Fibroblast of gingiva (primary cell): Measurements from ENCODE around the gene WAPL.
"Not testable (repeated sequence)": the region's sequence is repeated elsewhere in the genome, so short reads cannot be mapped to it uniquely, and the experiment has no call there.

Experiments
- DNase-seq: peaks from one replicate; pipeline ENCODE4 v3.0.0-alpha.2; 2011; ENCODE audit warnings: low read depth

The WAPL gene

DNA sequence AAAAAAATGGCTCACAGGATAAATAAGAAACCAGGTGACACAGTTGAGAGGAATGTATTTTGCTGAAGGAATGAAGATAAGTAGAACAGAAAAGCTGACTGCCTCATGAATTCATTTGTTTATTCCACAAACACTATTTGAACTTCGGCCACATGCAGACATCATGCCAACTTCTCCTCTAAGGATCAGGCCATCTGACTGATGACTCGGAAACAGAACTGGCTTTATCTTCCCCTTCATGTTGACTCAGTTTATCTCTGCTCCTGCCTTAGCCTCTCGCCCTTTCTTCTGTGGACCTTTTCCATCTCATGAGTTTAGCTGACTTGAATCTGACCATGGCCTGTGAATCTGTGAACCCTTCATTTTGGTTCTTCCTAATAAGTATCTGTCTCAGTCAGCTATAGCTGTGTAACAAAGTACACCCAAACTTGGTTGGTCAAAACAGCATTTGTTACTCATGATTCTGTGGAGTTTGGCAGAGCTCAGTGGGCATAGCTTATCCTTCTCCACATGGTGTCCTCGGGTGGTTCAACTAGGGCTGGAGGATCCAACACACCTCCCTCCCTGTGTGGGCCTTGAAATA, 111.0 kb downstream of the WAPL start:
- DNase-seq = no peak

DNA sequence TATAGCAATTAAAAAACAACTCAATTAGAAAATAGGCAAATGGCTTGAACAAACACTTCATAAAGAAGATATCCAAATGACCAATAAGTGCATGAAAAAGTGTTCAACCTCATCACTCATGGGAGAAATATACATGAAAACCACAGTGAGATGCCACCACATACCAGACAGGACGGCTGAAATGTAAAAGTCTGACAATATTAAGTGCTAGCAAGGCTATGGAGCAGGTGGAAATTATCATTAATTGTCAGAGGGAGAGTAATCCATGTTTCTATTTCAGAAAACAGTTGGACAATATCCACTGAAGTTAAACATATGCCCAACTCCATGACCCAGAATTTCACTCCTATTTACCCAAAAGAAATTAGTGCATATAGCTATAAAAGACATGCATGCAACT, 112.4 kb downstream of the WAPL start:
- no peak for DNase-seq

DNA sequence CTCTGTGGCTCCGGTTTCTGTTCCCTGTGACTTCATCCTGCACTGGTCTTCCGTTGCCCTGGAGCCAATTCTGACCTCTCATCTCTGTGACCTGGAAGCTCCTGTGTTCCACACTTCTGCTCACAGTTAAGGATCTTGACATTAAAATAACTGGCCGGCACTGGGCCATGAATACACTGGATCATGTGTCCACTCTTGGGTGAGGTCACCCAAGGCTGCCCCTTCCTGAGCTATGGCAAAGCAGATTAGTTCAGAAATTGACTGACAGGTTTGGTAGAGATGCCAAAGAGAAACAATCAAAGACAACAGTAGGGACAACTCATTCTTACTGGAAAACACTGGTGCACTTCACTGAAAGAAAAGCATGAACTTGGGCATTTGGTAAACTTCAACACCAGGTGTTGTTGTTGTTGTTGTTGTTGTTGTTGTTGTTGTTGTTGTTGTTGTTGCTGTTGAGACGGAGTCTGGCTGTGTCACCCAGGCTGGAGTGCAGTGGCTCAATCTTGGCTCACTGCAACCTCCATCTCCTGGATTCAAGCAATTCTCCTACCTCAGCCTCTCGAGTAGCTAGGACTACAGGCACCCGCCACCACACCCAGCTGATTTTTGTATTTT, 118.3 kb downstream of the WAPL start:
- no peak for DNase-seq

DNA sequence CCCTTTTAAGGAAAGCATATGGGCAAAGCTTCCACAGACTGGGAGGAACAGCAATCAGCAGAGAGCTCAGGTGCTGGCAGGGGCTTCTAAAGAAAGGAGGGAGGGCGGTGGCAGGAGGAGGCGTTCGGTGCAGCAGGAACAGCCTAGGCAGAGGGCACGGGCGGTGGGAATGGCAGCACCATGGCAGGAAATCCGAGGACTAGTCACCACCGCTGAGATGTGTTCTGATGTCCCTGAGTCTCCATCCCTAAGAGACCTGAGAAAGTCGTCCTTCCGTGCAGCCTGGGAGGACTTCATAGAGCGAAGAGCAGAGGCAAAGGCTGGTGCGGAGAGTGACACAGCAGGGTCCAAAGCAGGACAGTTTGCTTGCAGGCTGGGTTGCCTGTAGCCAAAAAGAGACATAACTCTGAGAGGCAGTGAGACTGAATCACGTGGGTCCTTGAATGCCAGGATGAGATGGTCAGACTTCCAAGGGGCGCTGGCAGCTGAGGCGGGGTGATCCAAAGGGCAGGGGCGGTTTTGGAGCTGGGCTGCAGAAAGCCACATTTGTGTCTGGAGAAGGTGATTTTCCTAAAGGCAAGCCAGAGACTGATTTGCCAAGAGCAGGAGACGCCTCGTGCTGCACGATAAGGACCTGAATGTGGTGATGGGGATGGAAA, 119.2 kb downstream of the WAPL start:
- no peak for DNase-seq

DNA sequence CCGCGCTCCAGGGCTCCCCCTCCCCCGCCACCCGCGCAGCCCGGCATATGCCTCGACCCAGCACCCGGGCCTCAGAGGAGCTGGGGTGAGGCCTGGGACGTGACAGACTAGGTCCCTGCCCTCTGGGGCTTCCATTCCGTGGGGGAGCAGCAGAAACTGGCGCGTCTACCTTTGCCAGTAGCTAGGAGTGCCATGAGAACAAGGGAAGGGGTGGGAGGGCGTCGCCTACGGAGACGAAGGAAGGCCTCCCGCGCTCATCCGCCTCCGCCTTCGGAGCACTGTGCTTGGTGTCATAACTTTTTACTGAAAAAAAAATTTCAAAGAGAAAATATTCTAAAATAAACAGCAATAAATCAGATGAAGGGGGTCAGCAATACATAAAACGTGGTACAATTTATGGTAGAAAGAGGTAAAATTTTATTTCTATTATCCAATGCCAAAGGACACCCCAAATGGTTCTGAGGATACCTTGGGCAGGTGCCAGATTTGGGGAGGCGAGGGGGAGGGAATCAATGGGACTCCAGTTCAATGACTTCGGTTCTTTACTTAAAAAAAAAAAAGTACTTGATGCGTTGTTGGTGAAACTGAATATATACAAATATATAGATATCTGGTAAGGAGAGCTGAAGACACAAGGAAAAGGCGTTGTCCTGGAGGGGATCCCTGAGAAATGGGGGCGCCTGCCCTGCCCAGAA, 119.9 kb downstream of the WAPL start:
- no peak for DNase-seq

DNA sequence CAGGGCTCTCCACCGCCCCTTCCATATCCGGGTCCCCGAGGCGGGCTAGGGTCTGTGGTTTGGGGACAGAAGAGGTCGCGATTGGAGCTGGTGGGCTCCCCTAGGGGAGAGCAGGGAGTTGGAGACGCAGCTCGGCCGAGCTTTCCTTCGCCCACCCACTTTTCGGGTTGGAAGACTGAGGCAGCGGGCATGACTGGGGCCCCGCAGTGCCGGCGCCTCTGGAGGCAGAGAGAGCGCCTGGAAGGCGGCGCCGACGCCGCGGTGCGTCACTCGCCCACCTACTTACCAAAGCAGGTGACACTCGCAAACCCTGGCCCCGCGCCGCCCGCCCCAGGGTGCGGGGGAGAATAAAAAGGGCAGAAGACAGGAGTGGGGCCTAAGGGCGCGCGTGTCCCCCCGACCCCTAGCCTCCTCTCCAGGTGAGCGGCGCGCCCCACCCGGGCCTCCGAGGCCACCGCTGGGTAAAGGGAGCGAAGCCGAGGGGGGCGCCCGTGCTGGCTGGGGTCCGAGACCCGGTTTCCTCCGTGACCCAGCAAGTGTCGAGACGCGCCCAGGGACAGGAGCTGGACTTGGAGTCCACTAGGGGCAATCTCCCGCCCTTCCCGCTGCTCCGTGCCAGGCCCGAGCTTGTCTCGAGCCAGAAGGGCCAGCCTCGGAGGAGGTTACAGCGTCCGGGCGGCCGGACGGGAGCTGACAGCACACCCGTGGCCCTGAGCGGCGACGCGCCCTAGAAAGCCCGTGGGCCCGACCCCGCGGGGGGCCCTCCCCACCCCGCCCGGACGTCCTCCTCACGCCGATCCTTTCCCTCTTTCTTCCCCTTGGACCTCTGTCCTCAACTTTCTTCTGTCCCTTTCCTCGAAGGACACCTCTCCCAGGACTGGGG, 120.6 kb downstream of the WAPL start:
- DNase-seq = peak; percentile 17

DNA sequence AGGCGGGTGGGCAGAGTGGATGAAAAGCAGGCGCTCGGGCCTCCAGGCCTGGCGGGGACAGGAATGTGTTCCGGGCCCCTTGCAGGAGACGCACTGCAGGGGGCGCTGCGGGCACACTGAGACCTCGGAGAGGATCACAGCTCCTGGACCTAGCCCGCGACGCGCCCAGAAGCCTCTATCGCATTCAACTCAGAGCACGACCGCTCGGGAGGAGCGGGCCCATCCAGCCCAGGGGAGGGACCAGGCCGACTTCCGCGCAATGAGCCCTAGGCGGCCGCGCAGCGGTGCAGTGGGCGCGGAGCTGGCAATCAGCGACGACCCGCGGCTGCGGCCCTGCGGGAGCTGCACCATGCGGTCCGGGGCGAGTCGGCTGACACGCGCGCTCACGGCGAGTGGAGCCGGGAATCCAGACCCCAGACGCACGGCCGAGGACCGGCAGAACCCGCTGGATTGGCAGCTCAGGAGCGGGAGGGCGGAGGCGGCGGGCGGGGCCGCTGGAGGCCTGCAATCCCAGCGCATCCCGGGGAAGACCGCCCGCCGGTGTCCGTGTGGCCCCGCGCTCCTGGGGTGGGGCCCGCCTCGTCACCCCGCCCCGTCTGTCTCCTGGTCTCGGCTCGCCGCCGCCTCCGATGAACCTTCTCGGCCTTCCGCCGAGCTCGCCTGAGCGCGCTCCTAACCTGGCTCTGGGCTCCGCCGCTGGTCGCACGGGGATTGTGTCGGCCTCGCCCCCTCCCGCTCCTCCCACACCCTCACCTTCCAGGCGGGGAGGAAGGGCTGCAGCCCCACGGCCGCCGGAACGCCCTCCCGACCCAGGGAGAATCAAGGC, 121.5 kb downstream of the WAPL start:
- peak; percentile 89 for DNase-seq

DNA sequence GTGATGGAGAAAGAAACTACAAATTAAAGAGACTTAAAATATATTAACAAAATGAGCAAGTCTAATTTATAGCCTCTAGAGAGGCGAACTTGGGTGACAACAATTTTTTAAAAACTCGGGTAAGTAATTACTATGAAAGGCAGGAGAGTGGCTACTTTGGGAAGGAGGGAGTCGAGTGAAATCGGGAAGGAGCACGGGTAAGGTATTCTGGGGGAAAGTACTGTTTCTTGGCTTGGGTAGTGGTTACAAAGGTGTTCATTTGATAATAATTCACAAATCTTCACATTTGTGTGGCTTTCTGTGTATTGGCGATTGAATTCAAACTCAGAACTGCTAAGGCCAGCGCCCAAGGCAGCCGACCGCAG, 122.1 kb downstream of the WAPL start:
- no peak for DNase-seq

DNA sequence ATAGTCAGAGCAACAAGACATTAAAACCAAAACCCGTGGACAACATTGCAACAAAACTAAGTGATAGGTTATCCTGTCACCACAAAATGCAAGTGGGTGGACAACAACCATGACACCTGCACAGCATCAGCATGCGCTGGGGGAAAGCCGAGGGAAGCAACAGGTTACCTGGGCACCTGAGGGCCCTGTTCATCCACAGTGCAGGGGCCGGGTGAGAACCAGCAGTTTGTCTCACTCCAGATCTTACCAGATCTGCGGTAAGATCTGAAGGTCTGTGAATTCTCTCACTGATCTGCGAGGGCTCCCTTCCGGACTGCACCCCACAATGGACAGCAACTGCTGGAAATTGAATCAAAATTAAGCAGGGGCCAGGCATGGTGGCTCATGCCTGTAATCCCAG, 124.5 kb downstream of the WAPL start:
- DNase-seq = no peak

DNA sequence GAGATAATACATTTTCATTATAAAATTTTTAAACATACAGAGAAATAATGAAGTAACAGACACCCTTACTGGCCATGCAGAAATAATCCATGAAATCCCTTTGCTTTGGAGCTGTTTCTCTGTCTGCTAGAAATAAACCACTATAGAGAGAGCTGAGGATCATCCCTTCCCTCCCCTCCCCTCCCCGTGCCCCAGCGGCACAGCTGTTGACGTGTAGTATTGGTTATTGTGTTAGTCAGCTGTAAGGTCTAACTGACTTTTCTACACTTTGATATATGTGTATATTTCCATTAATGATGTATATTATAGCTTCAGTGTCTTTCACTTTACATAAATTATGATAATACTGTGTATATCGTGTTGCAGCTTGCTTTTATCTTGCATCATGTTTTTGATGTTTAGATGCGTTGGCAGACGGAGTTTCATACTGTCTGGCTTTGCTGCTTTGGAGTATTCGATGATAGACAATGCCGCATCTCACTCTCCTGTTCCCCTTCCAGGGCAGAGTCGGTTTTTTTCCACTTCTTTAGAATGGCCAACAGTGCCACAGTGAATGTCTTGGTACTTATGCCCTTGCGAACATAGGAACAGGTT, 127.6 kb downstream of the WAPL start:
- no peak for DNase-seq

DNA sequence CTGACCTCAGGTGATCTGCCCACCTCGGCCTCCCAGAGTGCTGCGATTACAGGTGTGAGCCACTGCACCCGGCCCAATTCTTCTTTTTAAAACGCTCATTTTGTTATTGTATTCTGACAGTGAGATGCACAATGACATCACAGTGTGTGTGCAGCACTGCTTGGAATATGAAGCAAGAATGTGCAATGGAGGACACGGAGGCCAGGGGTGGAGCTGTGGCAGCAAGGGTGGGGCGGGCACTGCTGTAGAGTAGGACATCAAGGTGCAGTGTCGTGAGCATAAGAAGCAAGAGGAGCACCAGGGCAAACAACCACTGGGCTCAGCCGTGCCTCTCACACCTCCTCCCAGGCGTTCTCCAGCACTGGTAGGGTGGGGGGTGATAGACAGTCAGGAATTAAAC, 128.2 kb downstream of the WAPL start:
- DNase-seq = no peak

DNA sequence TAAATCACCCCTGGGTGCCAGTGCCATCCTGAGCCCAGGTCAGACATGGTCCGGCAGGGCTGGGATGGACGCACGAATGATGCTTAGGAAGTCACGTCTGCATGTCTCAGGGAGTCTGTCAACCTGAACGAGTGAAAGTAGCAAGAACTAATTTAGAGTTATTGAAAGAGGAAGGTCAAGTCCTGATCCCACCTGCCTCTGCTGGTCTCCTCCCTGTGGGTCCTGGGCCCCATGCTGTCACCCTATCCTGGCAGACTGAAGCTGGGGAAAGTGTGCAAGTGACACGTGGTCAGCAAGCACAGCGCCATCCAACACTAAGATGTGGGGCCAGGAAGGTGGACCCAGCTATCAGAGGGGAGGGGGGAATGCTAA, 128.9 kb downstream of the WAPL start:
- no peak for DNase-seq

DNA sequence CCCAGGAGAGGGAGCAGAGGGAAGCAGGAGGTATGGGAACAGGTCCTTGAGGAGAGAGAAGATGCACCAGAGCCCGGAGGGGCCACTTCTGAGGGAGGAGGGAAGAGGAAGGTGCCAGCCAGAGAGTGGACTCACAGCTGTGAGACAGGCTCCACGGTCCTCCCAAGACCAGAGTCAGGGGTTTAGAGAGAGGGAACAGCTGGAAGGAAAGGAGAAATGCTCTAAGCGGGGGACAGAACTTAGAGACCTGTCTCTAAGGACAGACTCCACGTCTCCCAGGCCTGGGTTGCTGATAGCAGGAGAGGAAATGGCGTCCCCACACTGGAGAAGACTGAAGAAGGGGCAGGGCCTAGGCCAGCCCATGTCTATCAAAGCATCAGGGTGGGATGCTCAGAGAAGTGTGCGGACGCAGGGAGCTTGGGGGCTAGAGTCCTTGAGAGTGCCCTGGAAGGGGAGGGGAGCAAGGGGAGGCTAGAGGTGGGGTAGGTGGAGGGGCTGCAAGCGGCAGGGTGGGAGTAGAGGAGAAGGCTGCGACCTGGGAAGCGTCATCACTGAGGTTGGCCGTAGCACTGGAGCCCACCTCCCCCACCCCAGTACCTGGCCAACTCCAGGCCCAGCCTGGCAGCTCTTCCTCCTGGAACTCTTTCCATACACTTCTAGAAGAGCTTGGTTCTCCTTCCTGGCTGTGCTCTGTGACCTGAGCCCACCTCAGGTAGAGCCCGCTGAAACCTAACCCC, 129.4 kb downstream of the WAPL start:
- DNase-seq = no peak

DNA sequence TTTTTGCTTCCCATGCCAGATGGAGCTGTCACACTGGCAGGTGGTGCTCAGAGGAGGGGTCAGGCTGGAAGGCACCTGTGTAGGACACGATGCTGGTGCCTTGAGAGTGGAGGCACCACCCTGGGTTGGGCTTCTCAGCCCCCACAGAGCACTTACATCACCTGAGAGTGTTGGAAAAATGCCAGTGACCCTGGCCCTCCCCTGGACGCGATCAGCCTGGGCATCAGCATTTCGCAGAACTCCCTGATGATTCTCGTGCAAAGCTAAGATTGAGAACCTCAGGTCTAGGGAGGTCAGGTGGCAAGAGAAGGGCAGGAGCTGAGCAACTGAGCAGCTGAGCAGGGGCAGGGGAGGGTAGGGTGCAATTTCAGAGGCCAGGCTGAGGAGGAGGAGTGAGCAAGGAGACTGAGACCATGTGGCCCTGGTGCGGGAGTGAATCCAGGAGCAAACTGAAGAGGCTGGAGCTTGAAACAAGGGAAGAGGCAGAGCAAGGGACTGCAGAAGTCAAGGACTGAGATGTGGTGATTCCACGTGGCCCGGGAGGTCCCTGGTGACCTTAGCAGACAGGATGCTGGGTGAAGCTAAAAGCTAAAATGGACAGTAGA, 130.3 kb downstream of the WAPL start:
- DNase-seq = no peak

DNA sequence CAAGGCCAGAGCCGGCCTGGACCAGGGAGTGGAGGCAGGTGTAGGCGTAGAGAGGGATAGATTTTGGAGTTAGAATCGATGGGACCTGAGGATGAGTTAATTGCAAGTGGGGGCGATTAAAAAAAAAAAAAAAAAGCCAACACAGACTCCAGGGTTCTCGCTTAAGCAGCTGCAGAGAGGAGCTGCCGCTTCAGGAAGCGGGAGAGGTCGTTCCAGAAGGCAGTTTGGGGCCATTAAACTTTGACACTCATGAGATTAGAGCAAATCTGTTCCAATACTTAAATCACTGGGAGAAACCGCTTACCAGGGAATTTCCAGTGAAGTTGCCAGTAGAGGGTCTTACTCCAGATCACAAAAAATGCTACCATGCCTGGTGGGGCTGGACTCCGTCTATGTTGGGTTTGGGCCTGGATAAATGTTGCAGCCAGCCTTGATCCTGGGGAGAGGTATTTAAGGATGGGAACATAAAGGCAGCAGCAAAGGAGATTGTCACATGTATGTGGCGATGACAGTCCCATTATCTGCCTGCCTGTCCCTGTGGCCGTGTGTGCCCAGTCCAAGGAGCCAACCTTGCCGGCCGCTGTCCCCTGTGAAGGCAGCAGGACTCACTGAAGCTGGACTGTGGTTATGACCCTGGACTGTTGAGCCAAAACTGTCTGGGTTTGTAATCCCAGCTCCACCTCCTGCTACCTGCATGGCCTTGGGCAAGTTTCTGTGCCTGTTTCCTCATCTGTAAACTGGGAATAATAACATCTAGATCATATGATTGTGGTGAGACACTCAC, 131.1 kb downstream of the WAPL start:
- no peak for DNase-seq

DNA sequence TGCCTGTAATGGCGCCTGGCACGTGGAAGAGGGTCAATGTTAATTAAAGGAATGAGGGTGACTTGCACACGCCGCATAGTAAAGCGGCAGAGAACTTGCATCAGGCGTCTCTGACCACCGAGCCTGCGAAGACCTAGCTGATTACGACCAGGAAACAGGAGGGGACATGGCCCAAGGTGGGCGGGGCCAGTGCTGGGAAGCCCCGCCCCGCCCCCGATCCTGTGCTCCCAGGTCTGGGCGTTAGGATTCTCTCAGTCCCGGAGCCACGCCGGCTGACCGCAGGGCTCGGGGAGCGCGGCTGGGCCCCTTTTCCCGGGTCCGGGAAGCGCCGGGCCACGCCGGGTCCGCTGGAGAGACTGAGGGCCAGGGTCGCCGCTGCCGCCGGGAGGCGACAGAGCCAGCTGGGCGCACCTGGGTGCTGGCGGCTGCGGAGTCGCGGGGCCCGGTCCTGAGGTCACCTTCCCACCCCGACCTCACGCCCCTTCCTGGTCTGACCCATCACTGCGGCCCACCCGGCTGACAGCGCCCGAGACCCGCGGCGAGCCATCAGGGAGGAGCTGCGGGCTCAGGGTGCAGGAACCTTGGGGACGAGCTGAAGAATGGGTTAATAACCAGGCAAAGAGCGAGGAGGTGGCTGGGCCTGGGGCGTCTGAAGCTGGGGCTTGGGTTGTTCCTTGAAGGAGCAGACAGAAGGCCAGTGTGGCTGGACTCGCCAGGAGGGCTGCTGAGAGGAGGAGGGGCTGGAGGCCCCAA, 132.0 kb downstream of the WAPL start:
- no peak for DNase-seq

DNA sequence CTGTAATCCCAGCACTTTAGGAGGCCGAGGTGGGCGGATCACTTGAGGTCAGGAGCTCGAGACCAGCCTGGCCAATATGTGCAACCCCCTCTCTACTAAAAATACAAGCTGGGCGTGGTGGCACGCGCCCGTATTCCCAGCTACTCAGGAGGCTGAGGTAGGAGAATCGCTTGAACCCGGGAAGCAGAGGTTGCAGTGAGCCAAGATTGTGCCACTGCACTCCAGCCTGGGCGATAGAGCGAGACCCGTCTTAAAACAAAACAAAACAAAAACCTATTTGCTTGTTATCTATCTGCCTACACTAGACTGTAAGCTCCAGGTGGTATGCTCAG, 132.5 kb downstream of the WAPL start:
- not testable (repeated sequence) for DNase-seq

DNA sequence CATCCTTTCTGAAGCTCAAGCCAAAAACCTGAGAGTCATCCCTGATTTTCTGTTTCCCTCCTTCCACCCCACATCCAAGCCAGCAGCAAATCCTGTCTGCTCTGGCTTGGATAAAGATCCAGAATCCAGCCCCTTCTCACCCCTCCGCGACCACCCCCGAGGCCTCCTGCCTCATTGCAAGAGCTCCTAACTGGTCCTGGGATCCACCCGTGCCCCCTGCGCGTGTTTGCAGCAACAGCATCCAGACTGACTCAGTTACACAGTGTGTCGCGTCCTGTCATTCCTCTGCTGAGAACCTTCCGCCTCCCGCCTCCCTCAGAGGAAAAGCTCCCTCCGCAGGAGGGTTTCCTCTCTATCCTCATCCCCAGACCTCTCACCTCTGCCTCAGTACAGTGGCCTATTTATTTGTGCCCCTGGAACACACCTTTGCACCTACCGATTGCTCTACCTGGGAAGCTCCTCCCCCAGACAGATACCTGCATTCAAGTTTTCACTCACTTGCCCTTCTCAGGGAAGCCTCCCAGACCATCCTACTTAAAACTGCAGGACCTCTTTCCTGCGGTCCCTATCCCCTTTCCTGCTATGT, 133.4 kb downstream of the WAPL start:
- DNase-seq = no peak
